Kidney (tissue), 14 donors: Measurements from ENCODE around the gene ANKRD1. TPM values are rescaled to one million over a fixed set of nuclear protein-coding genes. Genes with fewer than 3 reads are reported as not detected.
"Not testable (repeated sequence)": the region's sequence is repeated elsewhere in the genome, so short reads cannot be mapped to it uniquely, and the experiment has no call there.

Experiments
- DNase-seq, 5 donors: peaks; one replicate each; pipeline ENCODE4 v3.0.0-alpha.2; 2013 to 2020
- FAIRE-seq: peaks from 2 replicates; lab custom pipeline; 2012; peaks lifted over from hg19 to GRCh38; lab: Jason Lieb, UNC
- H3K27ac ChIP-seq, 2 donors: one replicate each; pipeline ENCODE4 v1.7.0; 2013; ENCODE audit warnings: low read depth in 2 of 2, low read length in 2 of 2, inconsistent platforms in 1 of 2
- H3K27me3 ChIP-seq: one replicate; pipeline ENCODE4 v1.7.1; 2013; ENCODE audit warnings: low read length, inconsistent platforms; ENCODE audit not compliant: control insufficient read depth, insufficient read depth
- H3K36me3 ChIP-seq, 3 donors: one replicate each; pipeline versions ENCODE4 v1.7.0 to v1.7.1; 2013; ENCODE audit warnings: low read length in 3 of 3, control low read depth in 1 of 3, inconsistent platforms in 1 of 3; ENCODE audit not compliant: insufficient read depth in 3 of 3, control insufficient read depth in 2 of 3
- H3K4me1 ChIP-seq, 3 donors: one replicate each; pipeline versions ENCODE4 v1.7.0 to v1.7.1; 2013; ENCODE audit warnings: low read length in 3 of 3, inconsistent platforms in 1 of 3, low read depth in 1 of 3; ENCODE audit not compliant: control insufficient read depth in 2 of 3, insufficient read depth in 2 of 3
- H3K4me3 ChIP-seq, 3 donors: one replicate each; pipeline versions ENCODE4 v1.7.0 to v1.8.1; 2013; ENCODE audit warnings: low read length in 3 of 3, control low read depth in 1 of 3, inconsistent platforms in 1 of 3
- H3K9ac ChIP-seq, 3 donors: one replicate each; pipeline versions ENCODE4 v1.7.0 to v1.7.1; 2013; ENCODE audit warnings: low read length in 3 of 3, control low read depth in 1 of 3, inconsistent platforms in 1 of 3
- H3K9me3 ChIP-seq, 3 donors: one replicate each; pipeline versions ENCODE4 v1.7.0 to v1.7.1; 2013; ENCODE audit warnings: low read length in 3 of 3, control low read depth in 1 of 3, inconsistent platforms in 1 of 3; ENCODE audit not compliant: control insufficient read depth in 2 of 3, insufficient read depth in 1 of 3
- intact Hi-C: fragments of 100-400 bp; cut with DNase I; formaldehyde crosslinking; loops from one replicate; pipeline ENCODE4 v1.11.1; 2022
- polyA plus RNA-seq: library from polyadenylated mRNA; stranded (reverse); fragments of 350-450 nt; fragmentation: Illumina TruSeq; extraction: RNeasy Lipid Tissue Mini Kit (QIAGEN cat#74804); gene quantifications from one replicate; pipeline ENCODE4 v1.2.3, GENCODE V29; 2014; ENCODE audit warnings: low read depth, low replicate concordance; ENCODE audit not compliant: insufficient read depth
- total RNA-seq: library from RNA; stranded (reverse); fragmentation: NEBNext Ultra II Directional; extraction: Animal tissue kit (Norgen Biotek cat#: 25700); gene quantifications from one replicate; pipeline ENCODE4 v1.2.1, GENCODE V29; 2021
- TF ChIP-seq, protein P1 (sequence below): IDR thresholded peaks from 3 replicates; pipeline ENCODE4 v1.5.1; 2012; ENCODE audit warnings: mild to moderate bottlenecking, moderate library complexity, borderline replicate concordance; ENCODE audit not compliant: insufficient read depth; ENCODE audit errors: extremely low read depth
- donor health status: control.
- donor health status: control.
- donor health status: control.
- donor health status: control.
- donor health status: control.
- donor health status: DM: yes; HTN: yes; CAD: no.
- donor health status: Normal renal cell carcinoma (clear cell type).

The ANKRD1 gene
- total and polyA plus RNA-seq, 2 donors from 2014 or later: 0.58 TPM; not detected in 1

DNA sequence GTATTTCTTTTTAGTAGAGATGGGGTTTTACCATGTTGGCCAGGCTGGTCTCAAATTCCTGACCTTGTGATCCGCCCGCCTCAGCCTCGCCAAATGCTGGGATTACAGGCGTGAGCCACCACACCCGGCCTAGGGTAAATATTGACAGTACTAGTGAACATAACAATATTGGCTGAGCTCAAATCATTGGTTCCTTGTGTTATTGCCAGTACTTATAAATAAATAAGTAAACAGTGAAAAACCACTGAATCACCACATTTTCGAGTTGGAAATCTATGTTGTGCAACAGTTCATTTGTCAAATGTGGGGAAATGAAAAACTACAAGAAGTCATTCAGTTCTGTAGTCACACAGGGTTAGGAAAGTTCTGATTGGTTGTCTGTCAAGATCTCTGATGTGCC is 33.3 kb downstream of the ANKRD1 start:
- intact Hi-C loops: no loop called here
- no peaks in the 10 kb centered on the region for H3K4me1 ChIP-seq
- no peak overlapping the region for H3K27ac ChIP-seq
- DNase-seq (no peak), FAIRE-seq (no peak)
- TF ChIP-seq, protein P1, sequence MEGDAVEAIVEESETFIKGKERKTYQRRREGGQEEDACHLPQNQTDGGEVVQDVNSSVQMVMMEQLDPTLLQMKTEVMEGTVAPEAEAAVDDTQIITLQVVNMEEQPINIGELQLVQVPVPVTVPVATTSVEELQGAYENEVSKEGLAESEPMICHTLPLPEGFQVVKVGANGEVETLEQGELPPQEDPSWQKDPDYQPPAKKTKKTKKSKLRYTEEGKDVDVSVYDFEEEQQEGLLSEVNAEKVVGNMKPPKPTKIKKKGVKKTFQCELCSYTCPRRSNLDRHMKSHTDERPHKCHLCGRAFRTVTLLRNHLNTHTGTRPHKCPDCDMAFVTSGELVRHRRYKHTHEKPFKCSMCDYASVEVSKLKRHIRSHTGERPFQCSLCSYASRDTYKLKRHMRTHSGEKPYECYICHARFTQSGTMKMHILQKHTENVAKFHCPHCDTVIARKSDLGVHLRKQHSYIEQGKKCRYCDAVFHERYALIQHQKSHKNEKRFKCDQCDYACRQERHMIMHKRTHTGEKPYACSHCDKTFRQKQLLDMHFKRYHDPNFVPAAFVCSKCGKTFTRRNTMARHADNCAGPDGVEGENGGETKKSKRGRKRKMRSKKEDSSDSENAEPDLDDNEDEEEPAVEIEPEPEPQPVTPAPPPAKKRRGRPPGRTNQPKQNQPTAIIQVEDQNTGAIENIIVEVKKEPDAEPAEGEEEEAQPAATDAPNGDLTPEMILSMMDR: no peak
- H3K9ac ChIP-seq: no peak overlapping the region
- H3K4me3 ChIP-seq: no peak overlapping the region
- H3K27me3 ChIP-seq: no peaks in the 10 kb centered on the region
- H3K36me3 ChIP-seq: peaks cover 4 to 28% (median 16%) of the 10 kb centered on the region in 3 donors
- H3K9me3 ChIP-seq: no peaks in the 10 kb centered on the region

DNA sequence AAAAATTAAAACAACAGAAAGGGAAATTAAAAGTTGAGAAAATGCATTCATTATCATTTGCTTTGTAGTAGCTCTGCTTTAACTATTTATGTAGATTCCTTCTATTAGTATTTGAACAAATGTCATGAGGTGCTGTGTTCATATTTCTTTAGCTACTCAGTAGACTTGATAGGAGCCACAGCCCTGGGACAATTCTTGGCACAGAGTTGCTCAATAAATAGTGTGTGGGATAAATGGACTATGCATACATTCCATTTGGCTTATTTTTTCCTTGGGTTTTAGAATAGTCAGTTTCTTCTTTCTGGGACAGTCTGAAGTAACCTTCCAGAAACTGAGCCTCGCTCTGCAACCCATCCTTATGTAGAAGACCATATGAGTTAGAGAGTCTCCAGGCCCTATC is 35.7 kb downstream of the ANKRD1 start:
- no peak overlapping the region for H3K9ac ChIP-seq
- DNase-seq: no peak
- H3K27me3 ChIP-seq: no peaks in the 10 kb centered on the region
- TF ChIP-seq, protein P1: no peak
- no peak overlapping the region for H3K27ac ChIP-seq
- no peaks in the 10 kb centered on the region for H3K9me3 ChIP-seq
- H3K36me3 ChIP-seq: peaks cover 2 to 29% (median 13%) of the 10 kb centered on the region in 3 donors
- no peak overlapping the region for H3K4me3 ChIP-seq
- no peaks in the 10 kb centered on the region for H3K4me1 ChIP-seq
- no peak for FAIRE-seq
- intact Hi-C loops: no loop called here

DNA sequence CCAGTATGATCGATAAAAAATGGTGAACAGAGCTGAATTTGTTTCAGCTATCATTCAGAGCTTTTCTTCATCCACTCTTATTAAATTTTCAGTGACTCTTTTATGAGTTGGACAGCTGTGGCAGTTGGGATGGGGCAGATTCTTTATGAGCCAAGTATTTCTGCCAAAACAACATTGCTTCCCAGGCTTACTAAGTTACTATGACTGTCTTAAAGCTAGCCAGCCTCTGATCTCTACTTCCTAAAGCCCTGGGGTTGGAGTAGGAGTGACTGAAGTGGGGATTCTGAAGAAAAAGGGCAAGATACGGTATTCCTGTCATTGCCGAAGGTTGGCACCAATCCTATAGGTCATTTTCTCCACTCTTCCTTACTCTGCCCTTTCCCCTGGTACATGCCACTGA is 36.5 kb downstream of the ANKRD1 start:
- TF ChIP-seq, protein P1: no peak
- H3K9me3 ChIP-seq: no peaks in the 10 kb centered on the region
- no peaks in the 10 kb centered on the region for H3K4me1 ChIP-seq
- H3K27ac ChIP-seq: no peak overlapping the region
- FAIRE-seq (no peak), DNase-seq (no peak)
- H3K9ac ChIP-seq: no peak overlapping the region
- H3K4me3 ChIP-seq: no peak overlapping the region
- H3K36me3 ChIP-seq: peaks cover 0 to 22% (median 10%) of the 10 kb centered on the region in 3 donors
- intact Hi-C loops: no loop called here
- H3K27me3 ChIP-seq: no peaks in the 10 kb centered on the region

DNA sequence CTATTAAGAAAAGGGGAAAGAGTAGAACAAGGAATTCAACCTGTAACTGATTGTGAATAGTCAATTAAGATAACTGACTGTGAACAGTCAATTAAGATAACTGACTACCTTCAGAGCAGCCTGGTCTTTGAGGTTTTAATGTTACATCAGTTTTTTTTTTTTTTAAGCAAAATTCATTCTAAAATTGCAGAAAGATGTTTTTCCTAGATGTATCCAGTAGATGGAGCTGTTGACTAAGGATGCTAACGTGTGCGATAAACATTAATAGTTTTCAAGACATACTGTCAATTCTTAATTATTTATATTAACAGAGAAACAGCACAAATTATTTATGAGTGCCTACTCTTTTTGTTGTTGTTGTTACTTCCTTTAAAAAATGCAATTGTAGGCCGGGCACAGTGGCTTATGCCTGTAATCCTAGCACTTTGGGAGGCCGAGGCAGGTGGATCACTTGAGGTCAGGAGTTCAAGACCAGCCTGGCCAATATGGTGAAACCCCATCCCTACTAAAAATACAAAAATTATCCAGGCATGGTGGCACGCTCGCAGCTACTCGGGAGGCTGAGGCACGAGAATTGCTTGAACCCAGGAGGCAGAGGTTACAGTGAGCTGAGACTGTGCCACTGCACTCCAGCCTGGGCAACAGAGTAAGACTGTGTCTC is 40.7 kb downstream of the ANKRD1 start:
- FAIRE-seq (peak; percentile 93), DNase-seq (peak in 1 of 5 donors; percentile 52)
- TF ChIP-seq, protein P1: peak; percentile 46
- H3K9ac ChIP-seq, H3K27me3 ChIP-seq, H3K4me3 ChIP-seq, H3K4me1 ChIP-seq, H3K27ac ChIP-seq, H3K9me3 ChIP-seq, intact Hi-C loops: not testable (repeated sequence)
- H3K36me3 ChIP-seq: peaks cover 4 to 20% (median 18%) of the 10 kb centered on the region in 3 donors
